Prostate gland (tissue), 2 donors: ENCODE data around the gene PDE6B. TPM values are rescaled to one million over a fixed set of nuclear protein-coding genes. Genes with fewer than 3 reads are reported as not detected.
"Not testable (repeated sequence)": the region's sequence is repeated elsewhere in the genome, so short reads cannot be mapped to it uniquely, and the experiment has no call there.

ENCODE experiments used
- DNase-seq: peaks from one replicate; pipeline ENCODE4 v3.0.0-alpha.2; 2019; ENCODE audit warnings: low spot score
- H3K27ac ChIP-seq, 2 donors: fragments of 200-600 bp; sonication (generic); 2 replicates each; pipeline ENCODE4 v1.5.1; 2017 to 2019
- H3K27me3 ChIP-seq: fragments of 200-600 bp; sonication (generic); replicated peaks from 2 replicates; pipeline ENCODE4 v1.5.1; 2019; ENCODE audit not compliant: insufficient read depth
- H3K36me3 ChIP-seq, 2 donors: fragments of 200-600 bp; sonication (generic); 1 replicate in 1 of 2; 2 replicates in 1 of 2; pipeline versions ENCODE4 v1.5.1 to v1.8.1; 2017 to 2019
- H3K4me1 ChIP-seq: fragments of 200-600 bp; sonication (generic); replicated peaks from 2 replicates; pipeline ENCODE4 v1.5.1; 2019
- H3K4me3 ChIP-seq, 2 donors: fragments of 200-600 bp; sonication (generic); 2 replicates each; pipeline ENCODE4 v1.5.1; 2017 to 2019
- H3K9me3 ChIP-seq: fragments of 200-600 bp; sonication (generic); 2 replicates; pipeline ENCODE4 v1.5.1; 2017
- POLR2A ChIP-seq: fragments of 450-650 bp; IDR thresholded peaks from one replicate; pipeline ENCODE4 v1.6.1; 2016; ENCODE audit warnings: antibody characterized with exemption, mild to moderate bottlenecking
- POLR2AphosphoS5 ChIP-seq: sonication (generic); formaldehyde crosslinking; IDR thresholded peaks from one replicate; pipeline ENCODE4 v1.6.1; 2017; ENCODE audit warnings: antibody characterized with exemption
- WGBS: methylation state at CpG from one replicate; pipeline ENCODE4 v1.1.5; 2018; 5-methylcytosine and 5-hydroxymethylcytosine counted together
- intact Hi-C: fragments of 100-400 bp; cut with DNase I; formaldehyde crosslinking; loops from one replicate; pipeline ENCODE4 v1.14.2; 2022
- total RNA-seq, 2 donors: library from RNA; depleted of rRNA; stranded (reverse); fragments of >200 nt; gene quantifications; one replicate each; pipeline ENCODE4 v1.1.0, GENCODE V29; 2016
- TF ChIP-seq, protein P1 (sequence below), 4 experiments: fragments of 200-600 bp in 2 of 4; fragments of 450-650 bp in 2 of 4; sonication (generic) in 2 of 4; IDR thresholded peaks; 1 replicate in 3 of 4; 2 replicates in 1 of 4; pipeline ENCODE4 v1.5.1; 2016 to 2019; ENCODE audit warnings: antibody characterized with exemption in 4 of 4, mild to moderate bottlenecking in 2 of 4, moderate library complexity in 2 of 4

PDE6B gene
- total RNA-seq, 2 donors from 2014 or later = 8.0 to 9.3 TPM

DNA sequence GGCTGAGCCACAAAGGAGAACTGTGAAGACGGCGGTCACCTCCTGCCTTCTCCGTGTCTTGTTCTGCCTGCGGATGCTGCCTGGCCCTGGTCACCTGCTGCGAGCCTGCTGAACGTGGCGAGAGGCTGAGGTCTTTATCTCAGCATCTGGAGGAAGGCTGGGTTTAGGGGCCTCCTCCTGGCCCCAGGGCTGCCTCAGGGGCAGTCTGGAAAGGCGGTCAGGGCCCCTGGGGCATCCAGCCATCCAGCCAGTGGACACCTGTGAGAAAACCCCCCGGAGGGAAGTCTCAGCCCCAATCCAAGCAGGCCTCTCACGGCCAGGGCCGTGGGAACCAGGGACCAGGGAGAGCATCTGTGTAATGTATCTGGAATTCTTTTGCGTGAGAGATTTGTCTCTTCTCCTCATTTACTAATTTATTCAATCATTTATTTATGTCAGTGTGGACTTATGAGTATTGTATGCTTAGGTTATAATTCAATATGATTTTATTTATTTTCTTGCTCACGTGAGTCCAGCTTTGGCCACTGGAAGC, 11.3 kb downstream of the PDE6B start:
- Histone ChIP-seq H3K9me3 (no peaks in the 10 kb centered on the region), H3K4me3 (no peak overlapping the region), H3K27ac (no peak overlapping the region), H3K4me1 (no peaks in the 10 kb centered on the region), H3K27me3 (no peaks in the 10 kb centered on the region), H3K36me3 (no peaks in the 10 kb centered on the region)
- WGBS = 68% methylated on average over 13 of the region's 13 CpGs
- DNase-seq = no peak
- TF ChIP-seq POLR2AphosphoS5 = no peak
- intact Hi-C loops = no loop called here

DNA sequence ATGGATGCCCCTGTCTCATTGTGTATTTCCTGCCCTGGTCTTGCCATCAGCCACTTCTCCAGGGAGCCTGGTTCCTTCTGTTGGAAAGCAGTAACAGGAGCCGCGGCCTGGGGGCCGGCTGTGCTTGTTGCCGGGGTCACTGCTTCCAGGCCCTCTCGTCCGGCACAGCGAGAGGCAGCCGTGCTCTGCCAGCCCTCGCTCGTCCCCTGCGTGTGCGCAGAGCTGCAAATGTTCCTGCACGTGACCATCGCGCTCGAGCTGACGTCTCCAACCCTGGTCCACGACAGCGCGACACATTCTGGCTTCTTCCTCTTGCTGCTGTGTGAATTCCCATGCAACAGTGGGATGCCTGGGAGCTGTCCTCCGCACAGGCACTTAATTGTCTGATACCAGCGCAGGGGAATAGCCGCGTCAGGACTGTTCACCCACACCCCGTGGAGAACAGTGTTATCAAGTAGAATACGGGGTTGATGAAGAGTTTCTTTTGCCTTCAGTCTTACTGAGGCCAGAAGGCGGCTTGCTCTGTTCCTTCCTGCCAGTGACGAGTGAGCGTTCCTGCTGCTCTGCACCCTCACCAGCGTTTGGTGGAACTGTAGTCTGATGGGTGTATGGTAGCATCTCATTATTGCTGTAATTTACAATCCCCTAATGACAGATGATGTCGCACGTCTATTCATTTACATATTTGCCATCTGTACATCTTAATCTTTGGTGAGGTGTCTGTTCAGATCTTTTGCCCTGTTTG, 12.3 kb downstream of the PDE6B start:
- DNase-seq = no peak
- H3K4me3 ChIP-seq = no peak overlapping the region
- H3K36me3 ChIP-seq = no peaks in the 10 kb centered on the region
- H3K27me3 ChIP-seq = no peaks in the 10 kb centered on the region
- H3K4me1 ChIP-seq = no peaks in the 10 kb centered on the region
- no peak overlapping the region for H3K27ac ChIP-seq
- no peaks in the 10 kb centered on the region for H3K9me3 ChIP-seq
- intact Hi-C loops = no loop called here
- no peak for TF ChIP-seq POLR2AphosphoS5
- WGBS = 71% methylated on average over 32 of the region's 32 CpGs

DNA sequence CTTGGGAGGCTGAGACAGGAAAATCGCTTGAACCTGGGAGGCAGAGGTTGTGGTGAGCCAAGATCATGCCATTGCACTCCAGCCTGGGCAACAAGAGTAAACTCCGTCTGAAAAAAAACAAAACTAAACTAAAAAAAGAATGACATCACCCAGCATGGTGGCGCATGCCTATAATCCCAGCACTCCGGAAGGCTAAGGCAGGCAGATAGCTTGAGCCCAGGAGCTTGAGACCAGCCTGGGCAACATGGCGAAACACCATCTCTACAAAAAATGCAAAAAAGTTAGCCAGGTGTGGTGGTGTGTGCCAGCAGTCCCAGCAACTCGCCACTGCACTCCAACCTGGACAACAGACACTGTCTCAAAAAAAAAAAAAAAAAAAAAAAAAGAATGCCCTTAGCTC, 17.0 kb downstream of the PDE6B start:
- H3K27ac ChIP-seq, intact Hi-C loops, H3K9me3 ChIP-seq, H3K4me3 ChIP-seq, H3K4me1 ChIP-seq, DNase-seq, H3K36me3 ChIP-seq, H3K27me3 ChIP-seq: not testable (repeated sequence)
- 89% methylated on average over 6 of the region's 6 CpGs for WGBS

DNA sequence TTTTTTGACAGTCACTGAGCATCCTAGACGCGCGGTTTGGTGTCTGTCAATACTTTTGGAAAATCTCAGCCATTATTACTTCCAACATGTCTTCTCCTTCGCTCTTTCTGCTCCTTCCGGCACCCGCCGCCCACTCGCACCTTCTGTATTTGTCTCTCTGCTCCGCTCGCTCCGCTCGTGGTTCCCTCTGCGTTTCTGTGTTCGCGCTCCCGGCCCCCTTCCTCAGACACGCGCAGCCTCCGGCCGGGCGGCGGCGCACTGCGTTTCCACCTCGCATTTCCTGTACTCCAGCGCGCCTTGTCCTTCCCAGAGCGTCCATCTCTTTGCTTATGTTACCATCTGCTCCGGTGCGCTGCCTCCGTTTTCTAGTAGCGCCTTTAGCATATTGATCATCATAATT, 21.1 kb downstream of the PDE6B start:
- H3K9me3 ChIP-seq = no peaks in the 10 kb centered on the region
- no peak overlapping the region for H3K27ac ChIP-seq
- 79% methylated on average over 32 of the region's 32 CpGs for WGBS
- H3K27me3 ChIP-seq = peaks cover 9% of the 10 kb centered on the region
- H3K36me3 ChIP-seq = no peaks in the 10 kb centered on the region
- TF ChIP-seq POLR2AphosphoS5 = no peak
- no peak for TF ChIP-seq POLR2A
- TF ChIP-seq, protein P1, sequence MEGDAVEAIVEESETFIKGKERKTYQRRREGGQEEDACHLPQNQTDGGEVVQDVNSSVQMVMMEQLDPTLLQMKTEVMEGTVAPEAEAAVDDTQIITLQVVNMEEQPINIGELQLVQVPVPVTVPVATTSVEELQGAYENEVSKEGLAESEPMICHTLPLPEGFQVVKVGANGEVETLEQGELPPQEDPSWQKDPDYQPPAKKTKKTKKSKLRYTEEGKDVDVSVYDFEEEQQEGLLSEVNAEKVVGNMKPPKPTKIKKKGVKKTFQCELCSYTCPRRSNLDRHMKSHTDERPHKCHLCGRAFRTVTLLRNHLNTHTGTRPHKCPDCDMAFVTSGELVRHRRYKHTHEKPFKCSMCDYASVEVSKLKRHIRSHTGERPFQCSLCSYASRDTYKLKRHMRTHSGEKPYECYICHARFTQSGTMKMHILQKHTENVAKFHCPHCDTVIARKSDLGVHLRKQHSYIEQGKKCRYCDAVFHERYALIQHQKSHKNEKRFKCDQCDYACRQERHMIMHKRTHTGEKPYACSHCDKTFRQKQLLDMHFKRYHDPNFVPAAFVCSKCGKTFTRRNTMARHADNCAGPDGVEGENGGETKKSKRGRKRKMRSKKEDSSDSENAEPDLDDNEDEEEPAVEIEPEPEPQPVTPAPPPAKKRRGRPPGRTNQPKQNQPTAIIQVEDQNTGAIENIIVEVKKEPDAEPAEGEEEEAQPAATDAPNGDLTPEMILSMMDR (IDR thresholded peaks at IDR 0.05) = no peak
- no peak overlapping the region for H3K4me3 ChIP-seq
- intact Hi-C loops = no loop called here
- no peaks in the 10 kb centered on the region for H3K4me1 ChIP-seq
- no peak for DNase-seq

DNA sequence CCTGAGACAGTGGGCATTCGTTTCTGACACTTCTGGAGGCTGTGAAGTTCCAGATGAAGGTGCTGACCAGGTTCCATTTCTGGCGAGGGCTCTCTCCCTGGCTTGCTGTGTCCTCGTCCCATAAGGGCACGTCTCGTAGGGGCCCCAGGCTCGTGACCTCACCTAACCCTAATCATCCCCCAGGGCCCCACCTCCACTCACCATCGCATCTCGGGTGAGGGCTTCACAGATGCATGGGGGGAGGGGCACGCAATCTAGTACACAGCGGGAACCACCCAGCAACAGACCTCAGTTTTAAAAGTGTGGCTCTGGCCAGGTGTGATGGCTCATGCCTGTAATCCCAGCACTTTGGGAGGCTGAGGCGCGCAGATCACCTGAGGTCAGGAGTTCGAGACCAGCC, 22.1 kb downstream of the PDE6B start:
- no peak overlapping the region for H3K4me3 ChIP-seq
- 65% methylated on average over 13 of the region's 13 CpGs for WGBS

DNA sequence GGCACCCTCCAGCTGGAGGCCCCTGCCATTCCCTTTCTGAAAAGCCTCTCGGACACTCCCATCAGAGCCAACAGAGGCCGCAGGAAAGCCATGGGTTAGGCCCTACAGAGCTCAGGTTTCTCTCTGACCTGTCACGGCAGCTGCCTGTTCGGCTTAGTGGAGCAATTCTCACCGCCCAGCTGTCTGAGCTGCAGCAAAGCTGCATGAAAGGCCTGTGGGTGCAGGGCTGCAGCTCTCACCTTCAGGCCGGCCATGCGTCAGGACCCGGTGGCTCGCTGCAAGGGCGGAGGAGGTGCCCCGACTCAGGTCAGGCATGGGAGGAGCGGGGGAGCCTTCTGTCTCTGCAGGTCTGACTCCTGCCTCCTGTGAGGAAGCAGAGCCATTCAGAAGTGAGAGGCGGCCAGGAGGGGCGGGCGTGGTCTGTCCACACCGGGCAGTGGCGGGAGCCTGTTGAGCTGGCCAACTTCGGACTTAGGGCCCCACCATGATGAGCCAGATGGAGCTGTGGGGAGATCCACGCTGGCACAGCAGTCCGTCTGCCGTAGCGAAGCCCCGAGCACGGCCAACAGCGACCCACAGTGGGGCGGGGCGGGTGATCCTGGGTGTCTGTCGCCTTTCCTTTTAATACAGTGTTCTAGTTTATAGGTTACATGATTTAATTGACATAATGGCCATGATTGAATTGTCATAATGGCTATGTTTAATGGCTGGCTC, 23.4 kb downstream of the PDE6B start:
- no peak for DNase-seq

More for the DNA sequence above, 22.1 kb downstream of the PDE6B start:
- intact Hi-C loops = no loop called here
- no peak overlapping the region for H3K27ac ChIP-seq
- no peaks in the 10 kb centered on the region for H3K9me3 ChIP-seq
- DNase-seq = no peak
- H3K4me1 ChIP-seq = no peaks in the 10 kb centered on the region
- peaks cover 9% of the 10 kb centered on the region for H3K27me3 ChIP-seq
- no peaks in the 10 kb centered on the region for H3K36me3 ChIP-seq
- no peak for TF ChIP-seq POLR2AphosphoS5
- no peak for TF ChIP-seq POLR2A
- TF ChIP-seq, protein P1 (IDR thresholded peaks at IDR 0.05) = no peak

More for the DNA sequence above, 23.4 kb downstream of the PDE6B start:
- intact Hi-C loops = no loop called here
- WGBS = 63% methylated on average over 22 of the region's 28 CpGs
- H3K4me3 ChIP-seq = no peak overlapping the region
- TF ChIP-seq POLR2A (no peak), POLR2AphosphoS5 (no peak)
- TF ChIP-seq, protein P1 (IDR thresholded peaks at IDR 0.05) = no peak
- H3K4me1 ChIP-seq = no peaks in the 10 kb centered on the region
- no peaks in the 10 kb centered on the region for H3K36me3 ChIP-seq
- no peaks in the 10 kb centered on the region for H3K9me3 ChIP-seq
- H3K27me3 ChIP-seq = peaks cover 9% of the 10 kb centered on the region
- no peak overlapping the region for H3K27ac ChIP-seq
